A204.1 (cell line): Measurements from ENCODE around the gene AUP1.
A peak's percentile ranks its signal among the peaks of the same experiment; 100 is the strongest.
"Not testable (repeated sequence)": the region's sequence is repeated elsewhere in the genome, so short reads cannot be mapped to it uniquely, and the experiment has no call there.

ENCODE experiments used
- FAIRE-seq: peaks from 2 replicates; lab custom pipeline; 2012; peaks lifted over from hg19 to GRCh38; lab: Jason Lieb, UNC

Gene AUP1

GRCh38 chr2:74497777-74498499, 31.6 kb downstream of the AUP1 start:
- no peak for FAIRE-seq

DNA sequence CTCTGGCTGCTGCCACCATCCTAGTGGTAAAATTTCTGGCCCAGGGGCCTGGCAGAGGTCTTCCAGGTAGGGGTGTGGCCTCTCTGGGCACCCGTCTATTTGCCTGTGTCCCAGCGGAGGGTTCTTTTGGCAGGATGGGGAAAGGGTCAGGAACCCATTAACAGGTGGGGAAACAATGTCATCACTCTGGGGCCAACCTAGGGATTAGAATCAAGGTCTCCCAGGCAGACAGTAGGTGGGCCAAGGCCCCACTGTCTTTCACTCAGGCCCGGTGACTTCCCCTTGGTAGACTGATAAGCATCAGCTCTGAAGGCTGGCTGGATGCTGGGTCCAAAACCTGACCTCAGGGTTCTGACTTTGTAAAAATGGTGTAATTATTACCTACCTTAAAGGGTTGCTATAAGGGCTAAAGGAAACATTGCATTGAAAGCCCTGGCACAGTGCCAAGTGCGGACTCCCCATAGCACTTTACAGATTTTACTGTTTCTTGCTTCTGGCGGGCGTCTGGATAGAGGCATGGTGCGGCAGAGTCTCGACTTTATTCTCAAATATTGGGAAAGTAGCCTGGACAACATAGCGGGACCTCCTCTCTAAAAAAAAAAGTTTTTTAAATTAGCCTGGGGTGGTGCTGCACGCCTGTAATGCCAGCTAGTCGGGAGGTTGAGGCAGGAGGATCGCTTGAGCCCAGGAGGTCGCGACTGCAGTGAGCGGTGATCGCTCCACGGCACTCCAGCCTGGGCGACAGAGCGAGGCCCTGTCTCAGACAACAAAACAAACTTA, 32.3 kb downstream of the AUP1 start:
- no peak for FAIRE-seq

DNA sequence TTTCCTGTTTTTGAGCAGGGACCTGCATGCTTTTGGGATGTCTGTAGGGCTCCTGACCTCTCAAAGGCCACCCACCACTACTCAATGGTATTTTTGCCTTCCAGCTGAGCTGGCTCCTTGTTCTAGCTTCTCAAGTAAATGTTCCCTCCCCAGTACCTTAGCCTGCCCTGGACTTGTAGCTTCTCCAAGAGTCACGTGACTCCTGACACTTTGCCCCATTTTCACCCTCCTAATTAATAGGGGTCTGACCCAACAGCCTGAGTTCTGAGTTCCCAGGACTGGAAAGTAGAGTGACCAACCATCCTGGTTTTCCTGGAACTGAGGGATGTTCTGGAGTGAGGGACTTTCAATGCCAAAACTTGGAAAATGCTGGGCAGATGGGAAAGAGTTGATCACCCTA, 34.1 kb downstream of the AUP1 start:
- no peak for FAIRE-seq

- no peak for FAIRE-seq
These were observed 36.0 kb downstream of the AUP1 start for GRCh38 chr2:74493546-74493945.

- no peak for FAIRE-seq
These were observed 37.6 kb downstream of the AUP1 start for GRCh38 chr2:74491648-74492544.

DNA sequence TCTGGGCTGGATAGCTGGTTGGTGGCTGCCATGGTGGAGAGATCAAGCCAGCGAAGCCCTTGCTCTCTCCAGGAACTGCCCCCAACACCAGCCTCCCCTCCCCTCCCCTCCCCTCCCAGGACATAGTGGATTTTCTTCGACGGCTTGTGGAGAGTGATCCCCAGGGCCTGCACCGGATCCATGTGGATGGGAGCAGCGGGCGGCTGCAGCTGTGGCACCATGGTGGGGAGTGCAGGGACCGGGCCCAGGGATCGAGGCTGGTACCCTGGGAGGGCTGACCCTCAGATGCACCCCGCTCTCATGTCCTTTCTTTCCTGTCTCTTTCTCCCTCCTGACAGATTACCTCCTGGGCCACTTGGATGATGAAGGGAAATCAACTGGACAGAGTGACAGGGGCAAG, 39.6 kb downstream of the AUP1 start:
- FAIRE-seq: no peak

DNA sequence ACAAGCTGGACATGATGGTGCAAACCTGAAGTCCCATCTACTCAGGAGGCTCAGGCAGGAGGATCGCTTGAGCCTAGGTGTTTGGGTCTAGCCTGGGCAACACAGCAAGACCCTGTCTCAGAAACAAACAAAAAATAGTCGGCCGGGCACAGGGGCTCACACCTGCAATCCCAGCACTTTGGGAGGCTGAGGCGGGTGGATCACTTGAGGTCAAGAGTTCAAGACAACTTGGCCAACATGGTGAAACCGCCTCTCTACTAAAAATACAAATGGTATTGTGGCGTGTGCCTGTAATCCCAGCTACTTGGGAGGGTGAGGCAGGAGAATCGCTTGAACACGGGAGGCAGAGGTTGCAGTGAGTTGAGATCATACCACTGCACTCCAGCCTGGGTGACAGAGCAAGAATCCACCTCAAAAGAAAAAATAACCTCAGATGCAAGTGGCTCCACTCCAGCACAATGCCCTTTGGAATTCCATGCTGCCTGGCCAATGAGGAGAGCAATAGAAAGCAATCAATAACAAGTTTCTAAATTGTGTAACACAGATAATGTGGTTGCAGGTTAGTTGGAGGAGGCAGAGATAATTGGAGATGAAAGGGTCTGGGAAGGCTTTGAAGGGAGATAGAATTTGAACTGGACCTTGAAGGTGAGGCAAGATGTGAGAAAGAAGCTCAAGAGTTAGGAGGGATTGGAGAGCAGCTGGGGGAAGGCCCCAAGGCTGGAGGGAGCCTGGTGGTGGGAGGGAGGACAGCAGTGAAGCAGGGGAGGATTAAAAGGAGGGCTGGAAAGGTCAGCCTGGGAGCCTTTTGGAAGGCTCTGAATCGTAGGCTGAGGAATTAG, 40.6 kb downstream of the AUP1 start:
- FAIRE-seq: no peak

DNA sequence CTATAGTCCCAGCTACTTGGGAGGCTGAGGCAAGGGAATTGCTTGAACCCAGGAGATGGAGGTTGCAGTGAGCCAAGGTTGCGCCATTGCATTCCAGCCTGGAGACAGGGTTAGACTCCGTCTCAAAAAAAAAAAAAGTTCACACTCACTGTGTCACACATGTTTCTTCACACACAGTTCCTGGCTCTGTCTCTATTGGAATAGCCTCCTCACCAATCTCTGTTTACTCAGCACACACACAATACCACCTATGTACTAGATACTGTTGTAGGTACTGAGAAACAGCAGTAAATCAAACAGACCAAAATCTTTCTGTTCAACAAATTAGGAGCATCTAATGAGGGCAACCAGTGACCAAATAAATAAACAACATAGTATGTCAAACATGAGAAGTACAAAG, 43.4 kb downstream of the AUP1 start:
- FAIRE-seq: no peak

DNA sequence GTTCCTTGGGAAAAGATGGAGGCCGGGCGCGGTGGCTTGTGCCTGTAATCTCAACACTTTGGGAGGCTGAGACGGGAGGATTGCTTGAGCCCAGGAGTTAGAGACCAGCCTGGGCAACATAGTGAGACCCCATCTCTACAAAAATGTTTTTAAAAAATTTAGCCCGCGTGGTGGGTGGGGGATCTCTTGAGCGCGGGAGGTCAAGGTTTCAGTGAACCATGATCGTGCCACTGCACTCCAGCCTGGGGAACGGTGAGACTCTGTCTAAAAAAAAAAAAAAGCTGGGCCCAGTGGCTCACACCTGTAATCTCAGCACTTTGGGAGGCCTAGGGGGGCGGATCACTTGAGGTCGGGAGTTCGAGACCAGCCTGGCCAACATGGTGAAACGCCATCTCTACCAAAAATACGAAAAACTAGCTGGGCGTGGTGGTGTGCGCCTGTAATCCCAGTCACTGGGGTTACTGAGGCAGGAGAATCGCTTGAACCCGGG, 45.8 kb downstream of the AUP1 start:
- FAIRE-seq: not testable (repeated sequence)

- peak; percentile 57 for FAIRE-seq
These were observed 46.5 kb downstream of the AUP1 start, which contains the start of the genes CCDC142 and TTC31 for GRCh38 chr2:74482801-74483674. TSS of gene CCDC142 (minus strand) at chr2:74482998. CDS start at chr2:74482837, 161 bp downstream. TSS of gene TTC31 (plus strand) at chr2:74483081. CDS start at chr2:74483096, 15 bp downstream.

- FAIRE-seq: no peak
These were observed 47.3 kb downstream of the AUP1 start for GRCh38 chr2:74481961-74482800.

DNA sequence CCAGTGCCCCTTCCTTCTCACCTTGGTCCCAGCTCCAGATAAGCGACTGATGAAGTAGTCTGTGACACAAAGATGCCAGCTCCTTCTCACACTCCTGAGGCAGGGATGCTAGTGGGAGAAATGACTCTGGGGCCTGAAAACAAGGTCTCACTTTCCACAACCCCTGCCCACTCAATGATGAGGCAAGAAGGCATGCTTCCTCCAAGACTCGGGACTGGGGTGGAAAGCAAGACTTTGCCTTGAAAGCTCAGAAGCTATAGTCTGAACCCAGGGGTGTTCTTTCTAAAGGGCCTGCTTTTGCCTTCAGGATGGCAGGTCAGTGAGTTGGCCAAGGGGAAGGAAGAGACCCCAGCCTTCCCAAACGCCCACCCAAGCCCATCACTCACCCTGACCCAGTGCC, 48.1 kb downstream of the AUP1 start:
- FAIRE-seq: no peak
